Mesendoderm (in vitro differentiated cells): Measurements from ENCODE around the gene CNIH2.

Experiments
- DNase-seq: peaks from one replicate; pipeline ENCODE4 v3.0.0; 2013
- H2AK5ac ChIP-seq: 2 replicates; pipeline ENCODE4 v1.6.1; 2013; ENCODE audit warnings: low read length, inconsistent platforms
- H2BK120ac ChIP-seq: 2 replicates; pipeline ENCODE4 v1.6.1; 2013; ENCODE audit warnings: low read depth, mild to moderate bottlenecking, low read length, moderate library complexity, mixed read lengths
- H2BK15ac ChIP-seq: replicated peaks from 2 replicates; pipeline ENCODE4 v1.6.1; 2013; ENCODE audit warnings: low read depth, mild to moderate bottlenecking, moderate library complexity
- H2BK5ac ChIP-seq: 2 replicates; pipeline ENCODE4 v1.6.1; 2013; ENCODE audit warnings: low read length, inconsistent platforms
- H3K18ac ChIP-seq: 2 replicates; pipeline ENCODE4 v1.6.1; 2013; ENCODE audit warnings: mild to moderate bottlenecking, low read length, mixed read lengths
- H3K23ac ChIP-seq: one replicate; pipeline ENCODE4 v1.6.1; 2013; ENCODE audit warnings: low read length
- H3K27ac ChIP-seq: 2 replicates; pipeline ENCODE4 v1.5.1; 2013; ENCODE audit warnings: low read depth, mild to moderate bottlenecking, inconsistent platforms, low read length, moderate library complexity
- H3K27me3 ChIP-seq: 2 replicates; pipeline ENCODE4 v1.6.1; 2013; ENCODE audit warnings: low read length, control low read depth, mild to moderate bottlenecking, inconsistent platforms; ENCODE audit not compliant: insufficient read depth, poor library complexity
- H3K36me3 ChIP-seq: 2 replicates; pipeline ENCODE4 v1.6.1; 2013; ENCODE audit warnings: low read length, inconsistent platforms; ENCODE audit not compliant: control insufficient read depth, insufficient read depth
- H3K4ac ChIP-seq: one replicate; pipeline ENCODE4 v1.6.1; 2013; ENCODE audit warnings: low read depth, mild to moderate bottlenecking, low read length, moderate library complexity
- H3K4me1 ChIP-seq: 2 replicates; pipeline ENCODE4 v1.6.1; 2013; ENCODE audit warnings: low read depth, low read length, inconsistent platforms; ENCODE audit not compliant: control insufficient read depth
- H3K4me2 ChIP-seq: 2 replicates; pipeline ENCODE4 v1.6.1; 2013; ENCODE audit warnings: low read length
- H3K4me3 ChIP-seq: 2 replicates; pipeline ENCODE4 v1.5.1; 2013; ENCODE audit warnings: mild to moderate bottlenecking, low read length
- H3K56ac ChIP-seq: one replicate; pipeline ENCODE4 v1.6.1; 2013; ENCODE audit warnings: low read length
- H3K79me1 ChIP-seq: 2 replicates; pipeline ENCODE4 v1.6.1; 2013; ENCODE audit warnings: low read length, inconsistent platforms
- H3K79me2 ChIP-seq: 2 replicates; pipeline ENCODE4 v1.6.1; 2013; ENCODE audit warnings: mild to moderate bottlenecking, low read length; ENCODE audit not compliant: control insufficient read depth, insufficient read depth
- H3K9ac ChIP-seq: 2 replicates; pipeline ENCODE4 v1.6.1; 2013; ENCODE audit warnings: low read length, inconsistent platforms
- H4K5ac ChIP-seq: one replicate; pipeline ENCODE4 v1.6.1; 2013; ENCODE audit warnings: low read length
- H4K8ac ChIP-seq: one replicate; pipeline ENCODE4 v1.6.1; 2013; ENCODE audit warnings: low read depth, mild to moderate bottlenecking, control low read depth, low read length, moderate library complexity
- WGBS: extraction: QIAGEN DNeasy Blood & Tissue Kit; methylation state at CpG from one replicate; pipeline ENCODE4 v1.1.7; 2013; ENCODE audit warnings: low lambda C conversion rate, missing lambda C conversion rate; ENCODE audit not compliant: insufficient coverage; ENCODE audit errors: extremely low coverage; 5-methylcytosine and 5-hydroxymethylcytosine counted together

CNIH2 gene

DNA sequence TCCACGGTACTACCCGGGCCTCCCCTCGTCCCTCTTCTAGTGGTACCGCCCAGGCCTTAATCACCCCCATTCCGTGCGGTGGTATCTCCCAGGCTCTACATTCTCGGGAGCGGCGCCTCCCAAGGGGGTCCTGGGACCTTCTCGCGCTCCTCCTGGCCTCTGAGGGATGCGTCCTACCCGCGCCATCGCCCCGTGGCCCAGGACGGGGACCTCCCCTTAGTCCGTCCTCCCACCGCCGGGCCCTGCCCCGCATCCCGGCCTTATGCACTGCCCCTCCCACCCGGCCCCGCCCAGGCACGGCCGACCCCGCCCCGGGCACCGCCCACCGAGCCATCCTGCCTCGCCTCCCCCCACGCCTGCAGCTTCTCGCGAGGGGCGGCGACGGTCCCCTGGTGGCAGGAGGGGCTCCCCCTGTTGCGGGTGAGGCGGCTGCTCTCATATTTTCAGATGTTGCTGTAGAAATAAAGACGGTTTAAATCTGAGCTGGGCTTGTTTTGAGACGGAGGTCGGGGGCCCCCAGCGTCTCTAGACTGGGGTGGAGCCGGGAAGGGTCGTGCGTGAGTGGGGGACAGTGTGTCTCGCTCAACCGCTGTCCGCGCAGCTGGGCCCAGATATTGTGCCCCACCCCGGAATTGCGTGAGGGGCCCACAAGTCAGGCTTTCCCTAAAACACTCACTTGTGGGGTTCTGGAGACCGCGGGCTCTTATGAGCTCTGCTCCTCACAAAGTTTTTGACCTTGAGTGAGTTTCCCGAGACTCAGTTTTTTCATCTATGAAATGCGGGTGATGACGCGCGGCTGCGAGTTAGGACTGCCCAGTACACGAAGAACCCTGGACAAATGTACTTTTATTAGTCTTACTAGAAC, 10.4 kb upstream of the CNIH2 start:
- Histone ChIP-seq H3K56ac (peak overlapping the region; percentile 73), H3K4me2 (peak overlapping the region; percentile 74), H4K8ac (no peak overlapping the region), H4K5ac (no peak overlapping the region), H3K9ac (peak overlapping the region; percentile 69), H2BK5ac (no peak overlapping the region), H2BK15ac (no peak overlapping the region), H3K27ac (peak overlapping the region; percentile 42), H2AK5ac (no peak overlapping the region), H3K18ac (peak overlapping the region; percentile 61), H3K4me1 (no peaks in the 10 kb centered on the region), H3K4ac (peak overlapping the region; percentile 72), H3K36me3 (peaks cover 9% of the 10 kb centered on the region), H3K79me1 (peaks cover 6% of the 10 kb centered on the region), H3K23ac (no peak overlapping the region), H3K4me3 (peak overlapping the region; percentile 8), H3K27me3 (no peaks in the 10 kb centered on the region), H3K79me2 (peaks cover 6% of the 10 kb centered on the region), H2BK120ac (no peak overlapping the region)
- no CpG with 5 or more reads among the region's 61 CpGs for WGBS
- peak; percentile 92 for DNase-seq

DNA sequence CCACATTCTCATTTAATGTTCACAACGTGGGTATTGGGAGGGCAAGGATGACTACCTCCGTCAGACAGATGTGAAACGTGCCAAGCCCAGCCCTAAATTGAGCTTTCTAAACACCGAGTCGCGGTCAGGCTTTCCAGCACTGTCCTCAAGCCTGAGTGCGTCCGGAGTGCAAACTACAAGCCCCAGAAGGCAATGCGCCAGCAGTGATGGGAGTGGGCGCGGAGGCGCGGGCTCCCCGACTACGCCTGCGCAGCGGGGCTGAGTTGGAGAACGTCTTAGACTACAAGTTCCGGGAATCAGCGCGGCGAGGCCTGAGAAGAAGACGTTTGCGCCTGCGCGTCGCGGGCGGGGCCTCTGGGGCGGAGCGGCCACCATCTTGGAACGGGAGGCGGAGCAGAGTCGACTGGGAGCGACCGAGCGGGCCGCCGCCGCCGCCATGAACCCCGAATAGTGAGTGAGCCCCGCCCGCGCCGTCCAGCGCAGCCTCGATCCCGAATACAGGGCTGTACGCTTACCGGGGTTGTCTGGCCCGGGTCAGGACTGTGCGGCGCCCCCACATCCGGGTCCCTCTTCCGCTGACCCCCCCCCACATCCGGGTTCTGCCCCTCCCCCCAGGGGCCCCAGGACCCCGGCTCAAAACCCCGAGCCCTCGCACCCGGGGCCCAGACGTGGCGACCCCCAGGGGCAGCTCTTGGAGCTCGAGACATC, 9.6 kb upstream of the CNIH2 start, which contains the start of gene RAB1B:
Gene RAB1B, plus strand, starts transcription at position 396 of the 708 bp plus-strand sequence. Its CDS starts 41 bp downstream, at position 437.
- no peak within 1 kb of the TSS for H3K23ac ChIP-seq
- H3K56ac ChIP-seq, result peak within 1 kb of the TSS; percentile 97
- no peaks in the 10 kb centered on the region for H3K27me3 ChIP-seq
- peaks cover 11% of the 10 kb centered on the region for H3K36me3 ChIP-seq
- peak within 1 kb of the TSS; percentile 31 for H2BK120ac ChIP-seq
- peak; percentile 100 for DNase-seq
- no CpG with 5 or more reads among the region's 64 CpGs for WGBS
- no peak within 1 kb of the TSS for H4K8ac ChIP-seq
- H3K27ac ChIP-seq, result peak within 1 kb of the TSS; percentile 85
- peak within 1 kb of the TSS; percentile 96 for H3K4me2 ChIP-seq
- no peaks in the 10 kb centered on the region for H3K4me1 ChIP-seq
- H3K9ac ChIP-seq, result peak within 1 kb of the TSS; percentile 89
- H4K5ac ChIP-seq, result no peak within 1 kb of the TSS
- H2BK15ac ChIP-seq, result no peak within 1 kb of the TSS
- peak within 1 kb of the TSS; percentile 43 for H2BK5ac ChIP-seq
- H3K18ac ChIP-seq, result peak within 1 kb of the TSS; percentile 92
- peaks cover 6% of the 10 kb centered on the region for H3K79me2 ChIP-seq
- peaks cover 6% of the 10 kb centered on the region for H3K79me1 ChIP-seq
- peak within 1 kb of the TSS; percentile 87 for H3K4ac ChIP-seq
- peak within 1 kb of the TSS; percentile 74 for H3K4me3 ChIP-seq
- H2AK5ac ChIP-seq, result no peak within 1 kb of the TSS

DNA sequence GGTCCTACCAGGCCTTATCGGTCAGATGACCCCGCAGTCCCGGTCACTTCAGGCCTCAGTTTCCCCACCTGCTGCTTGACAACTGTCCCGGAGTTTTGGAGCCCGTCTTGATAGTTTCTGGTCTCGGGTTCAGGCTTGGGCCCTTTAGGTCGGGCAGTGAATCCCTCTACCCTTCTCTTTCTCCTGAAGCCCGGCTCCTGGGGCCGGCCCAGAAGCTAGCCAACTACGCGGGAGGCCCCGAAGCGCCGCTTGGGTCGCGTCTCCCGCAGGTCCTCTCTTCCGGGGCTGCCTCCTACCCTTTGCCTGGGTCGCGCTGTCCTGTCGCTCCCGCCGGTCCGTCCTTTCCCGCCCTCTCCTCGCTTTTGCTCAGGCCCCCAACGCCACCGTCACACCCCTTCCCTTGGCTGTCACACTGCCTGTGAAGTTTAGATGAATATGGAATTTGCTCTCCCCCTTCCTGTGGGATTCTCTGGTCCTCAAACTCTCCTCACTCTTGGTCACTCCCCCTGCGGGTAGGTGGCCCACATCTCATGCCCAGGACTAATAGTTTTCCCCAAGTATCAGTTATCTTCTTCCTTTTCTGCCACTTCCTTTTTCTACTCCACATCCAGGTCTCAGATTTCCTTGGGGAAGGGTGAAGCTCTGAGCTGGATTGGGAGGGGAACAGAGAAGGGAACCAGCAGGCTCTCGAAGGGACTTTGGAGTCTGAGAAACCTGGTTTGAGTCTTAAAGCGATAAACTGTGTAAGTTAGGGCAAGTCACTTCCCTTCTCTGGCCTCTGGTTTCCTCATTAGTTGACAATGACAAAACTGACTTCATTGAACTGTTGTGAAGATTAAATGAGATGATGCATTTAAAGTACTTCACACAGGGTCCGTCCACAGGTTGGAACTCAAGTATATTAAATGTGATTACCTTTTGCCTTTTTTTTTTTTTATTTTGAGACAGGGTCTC, 8.7 kb upstream of the CNIH2 start:
- Histone ChIP-seq H3K4me2 (peak overlapping the region; percentile 96), H3K79me1 (peaks cover 6% of the 10 kb centered on the region), H3K4me1 (no peaks in the 10 kb centered on the region), H2AK5ac (no peak overlapping the region), H3K79me2 (peaks cover 6% of the 10 kb centered on the region), H3K4me3 (peak overlapping the region; percentile 74), H3K4ac (peak overlapping the region; percentile 87), H3K23ac (no peak overlapping the region), H4K5ac (no peak overlapping the region), H3K9ac (peak overlapping the region; percentile 89), H3K56ac (peak overlapping the region; percentile 97), H3K27ac (peak overlapping the region; percentile 85), H4K8ac (no peak overlapping the region), H2BK15ac (no peak overlapping the region), H2BK120ac (peak overlapping the region; percentile 31), H3K18ac (peak overlapping the region; percentile 92), H2BK5ac (peak overlapping the region; percentile 43), H3K36me3 (peaks cover 12% of the 10 kb centered on the region), H3K27me3 (no peaks in the 10 kb centered on the region)
- WGBS, result no CpG with 5 or more reads among the region's 32 CpGs
- DNase-seq, result peak; percentile 90

DNA sequence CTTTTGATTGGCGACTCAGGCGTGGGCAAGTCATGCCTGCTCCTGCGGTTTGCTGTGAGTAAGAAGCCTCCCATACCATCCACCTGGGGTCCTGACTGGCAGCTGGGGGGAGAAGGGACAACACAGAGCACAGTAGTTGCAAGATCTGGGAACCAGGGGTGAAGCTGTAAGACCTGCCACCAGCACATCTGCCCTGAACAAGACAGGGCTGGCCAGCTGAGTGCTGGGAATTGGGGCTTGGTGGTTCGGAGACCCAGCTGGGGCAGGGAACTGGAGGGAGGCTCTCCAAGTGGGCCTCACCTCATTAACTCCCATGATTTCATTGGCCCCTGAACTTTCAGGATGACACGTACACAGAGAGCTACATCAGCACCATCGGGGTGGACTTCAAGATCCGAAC, 6.2 kb upstream of the CNIH2 start:
- H3K79me1 ChIP-seq, result peaks cover 6% of the 10 kb centered on the region
- H3K23ac ChIP-seq, result no peak overlapping the region
- H3K18ac ChIP-seq, result no peak overlapping the region
- no peaks in the 10 kb centered on the region for H3K4me1 ChIP-seq
- no peak overlapping the region for H2BK5ac ChIP-seq
- H3K79me2 ChIP-seq, result peaks cover 6% of the 10 kb centered on the region
- H4K5ac ChIP-seq, result no peak overlapping the region
- H3K4ac ChIP-seq, result no peak overlapping the region
- no peak overlapping the region for H3K4me2 ChIP-seq
- H3K27me3 ChIP-seq, result no peaks in the 10 kb centered on the region
- peaks cover 13% of the 10 kb centered on the region for H3K36me3 ChIP-seq
- H2BK120ac ChIP-seq, result no peak overlapping the region
- no peak overlapping the region for H2BK15ac ChIP-seq
- no peak overlapping the region for H2AK5ac ChIP-seq
- no CpG with 5 or more reads among the region's 7 CpGs for WGBS
- no peak overlapping the region for H3K9ac ChIP-seq
- H3K56ac ChIP-seq, result no peak overlapping the region
- no peak overlapping the region for H4K8ac ChIP-seq
- no peak overlapping the region for H3K4me3 ChIP-seq
- H3K27ac ChIP-seq, result no peak overlapping the region
- no peak for DNase-seq

DNA sequence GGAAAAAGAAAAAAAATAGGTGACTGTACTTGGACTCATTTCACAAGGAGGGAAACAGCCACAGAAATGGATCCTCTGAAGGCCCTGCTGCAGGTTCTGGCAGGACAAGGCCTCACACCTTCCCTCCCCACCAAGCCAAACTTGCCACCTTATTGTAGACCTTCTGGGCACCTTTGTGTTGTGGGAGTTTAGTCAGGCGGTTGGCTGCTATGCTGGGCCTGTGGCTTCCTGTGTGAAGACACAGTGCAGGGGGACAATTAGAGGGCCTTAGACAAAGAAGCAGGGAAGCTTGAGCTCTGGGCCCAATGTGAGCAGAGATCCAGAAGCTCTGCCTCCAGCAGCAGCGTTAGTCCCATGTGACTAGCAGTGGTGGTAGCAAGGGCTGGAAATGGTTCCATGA, 5.4 kb upstream of the CNIH2 start:
- no peak overlapping the region for H2AK5ac ChIP-seq
- H3K27me3 ChIP-seq, result no peaks in the 10 kb centered on the region
- WGBS, result no CpG with 5 or more reads among the region's 2 CpGs
- peaks cover 13% of the 10 kb centered on the region for H3K36me3 ChIP-seq
- no peak overlapping the region for H3K23ac ChIP-seq
- no peak for DNase-seq
- peaks cover 6% of the 10 kb centered on the region for H3K79me1 ChIP-seq
- H3K4ac ChIP-seq, result no peak overlapping the region
- no peak overlapping the region for H3K56ac ChIP-seq
- H3K4me2 ChIP-seq, result no peak overlapping the region
- H3K4me1 ChIP-seq, result no peaks in the 10 kb centered on the region
- no peak overlapping the region for H3K27ac ChIP-seq
- H4K5ac ChIP-seq, result no peak overlapping the region
- no peak overlapping the region for H3K18ac ChIP-seq
- no peak overlapping the region for H3K9ac ChIP-seq
- H2BK120ac ChIP-seq, result no peak overlapping the region
- no peak overlapping the region for H4K8ac ChIP-seq
- no peak overlapping the region for H2BK5ac ChIP-seq
- no peak overlapping the region for H3K4me3 ChIP-seq
- no peak overlapping the region for H2BK15ac ChIP-seq
- peaks cover 6% of the 10 kb centered on the region for H3K79me2 ChIP-seq
